MM.1S (cell line): ENCODE data around the gene CDC14A.

Source experiments
- EZH2 ChIP-seq: fragments of 300-600 bp; sonication (generic); optimal IDR thresholded peaks from 2 replicates; pipeline ENCODE3; 2017; ENCODE audit warnings: low read depth, mild to moderate bottlenecking, antibody characterized with exemption, low read length, mixed read lengths
- TF ChIP-seq, protein P1 (sequence below): fragments of 300-600 bp; sonication (generic); IDR thresholded peaks from 2 replicates; pipeline ENCODE4 v1.5.1; 2016; ENCODE audit warnings: antibody characterized with exemption, low read length, mixed read lengths

DNA sequence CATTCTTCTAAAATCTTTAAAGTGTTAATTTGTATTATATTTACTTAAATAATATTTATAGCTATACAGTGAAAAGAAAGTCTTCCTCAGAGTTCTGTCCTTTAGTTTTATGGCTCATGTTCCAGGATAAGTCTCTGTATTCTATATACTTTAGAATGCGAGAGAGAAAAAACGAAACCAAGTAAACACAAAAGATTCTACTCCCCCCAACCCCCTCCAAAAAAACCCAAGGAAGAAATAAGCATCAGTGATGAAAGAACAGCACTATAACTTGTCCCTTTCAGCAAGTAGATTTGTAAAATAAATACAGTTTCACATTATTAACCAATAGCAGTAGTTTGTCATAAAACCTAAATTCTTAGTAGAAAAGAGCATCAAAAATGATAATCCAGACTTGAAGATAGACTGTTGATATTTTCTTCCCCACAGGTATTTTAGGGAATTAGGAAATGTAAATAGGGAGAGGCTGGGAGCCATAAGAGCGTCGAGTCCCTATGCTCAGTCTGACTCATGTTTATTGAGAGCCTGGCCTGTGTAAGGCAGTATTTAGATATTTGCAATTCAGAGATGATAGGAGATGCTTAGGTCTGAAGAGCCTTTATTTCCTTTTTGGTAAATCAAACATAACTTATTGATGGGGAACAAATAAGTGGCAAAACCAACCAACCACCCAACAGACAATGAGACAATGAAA is 35.5 kb downstream of the CDC14A start:
- TF ChIP-seq, protein P1, sequence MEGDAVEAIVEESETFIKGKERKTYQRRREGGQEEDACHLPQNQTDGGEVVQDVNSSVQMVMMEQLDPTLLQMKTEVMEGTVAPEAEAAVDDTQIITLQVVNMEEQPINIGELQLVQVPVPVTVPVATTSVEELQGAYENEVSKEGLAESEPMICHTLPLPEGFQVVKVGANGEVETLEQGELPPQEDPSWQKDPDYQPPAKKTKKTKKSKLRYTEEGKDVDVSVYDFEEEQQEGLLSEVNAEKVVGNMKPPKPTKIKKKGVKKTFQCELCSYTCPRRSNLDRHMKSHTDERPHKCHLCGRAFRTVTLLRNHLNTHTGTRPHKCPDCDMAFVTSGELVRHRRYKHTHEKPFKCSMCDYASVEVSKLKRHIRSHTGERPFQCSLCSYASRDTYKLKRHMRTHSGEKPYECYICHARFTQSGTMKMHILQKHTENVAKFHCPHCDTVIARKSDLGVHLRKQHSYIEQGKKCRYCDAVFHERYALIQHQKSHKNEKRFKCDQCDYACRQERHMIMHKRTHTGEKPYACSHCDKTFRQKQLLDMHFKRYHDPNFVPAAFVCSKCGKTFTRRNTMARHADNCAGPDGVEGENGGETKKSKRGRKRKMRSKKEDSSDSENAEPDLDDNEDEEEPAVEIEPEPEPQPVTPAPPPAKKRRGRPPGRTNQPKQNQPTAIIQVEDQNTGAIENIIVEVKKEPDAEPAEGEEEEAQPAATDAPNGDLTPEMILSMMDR: no peak
- TF ChIP-seq EZH2: no peak
